ENCODE data around the gene B4GALT1. TPM values are rescaled to one million over a fixed set of nuclear protein-coding genes. Genes with fewer than 3 reads are reported as not detected.

B4GALT1 gene
- total RNA-seq, 4 donors from 2014 or later: 40.9 to 59.6 (median 46.3) TPM

DNA sequence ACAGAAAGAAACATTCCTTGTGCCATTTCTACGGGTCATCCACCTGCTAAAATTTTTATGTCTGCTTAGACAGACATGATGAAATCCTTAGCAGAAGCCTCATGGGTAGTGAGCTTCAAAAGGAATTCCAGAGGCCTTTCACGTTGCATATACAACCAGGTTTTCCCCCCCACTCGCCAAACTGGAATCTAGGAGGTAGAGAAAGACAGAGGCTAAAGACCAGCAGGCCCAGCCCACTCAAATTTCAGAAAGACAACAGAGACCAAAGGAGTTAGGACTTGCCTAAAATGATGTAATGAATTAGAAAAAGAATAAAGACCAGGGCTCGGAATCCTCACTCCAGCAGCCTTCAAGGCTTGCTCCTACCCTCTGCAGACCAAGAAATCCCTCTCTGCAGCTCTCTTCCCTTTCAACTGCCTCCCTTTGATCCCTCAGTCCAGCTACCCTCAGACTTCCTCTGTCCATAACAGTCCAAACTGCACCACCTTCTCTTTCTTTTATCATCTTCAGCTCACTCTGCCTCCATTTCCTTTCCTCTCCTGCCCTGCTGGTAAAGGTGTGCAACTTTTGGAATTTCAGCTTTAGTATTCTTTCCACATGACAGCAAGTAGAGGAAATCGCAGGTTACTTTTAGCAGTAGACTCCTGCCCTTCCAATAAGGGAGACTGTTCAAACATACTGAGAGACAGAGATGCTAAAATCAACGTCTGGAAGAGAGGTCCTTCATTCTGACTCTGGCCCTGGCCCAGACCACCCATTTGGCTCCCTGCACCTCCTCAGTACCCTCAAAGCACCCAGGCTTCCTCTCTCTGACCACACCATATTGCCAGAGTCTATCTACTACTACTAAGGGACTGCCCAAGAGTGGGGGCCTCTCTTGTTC lies 8.9 kb downstream of the B4GALT1 start:
- TF ChIP-seq POLR2A (IDR thresholded peaks at IDR 0.05): no peak
- TF ChIP-seq, protein P1, sequence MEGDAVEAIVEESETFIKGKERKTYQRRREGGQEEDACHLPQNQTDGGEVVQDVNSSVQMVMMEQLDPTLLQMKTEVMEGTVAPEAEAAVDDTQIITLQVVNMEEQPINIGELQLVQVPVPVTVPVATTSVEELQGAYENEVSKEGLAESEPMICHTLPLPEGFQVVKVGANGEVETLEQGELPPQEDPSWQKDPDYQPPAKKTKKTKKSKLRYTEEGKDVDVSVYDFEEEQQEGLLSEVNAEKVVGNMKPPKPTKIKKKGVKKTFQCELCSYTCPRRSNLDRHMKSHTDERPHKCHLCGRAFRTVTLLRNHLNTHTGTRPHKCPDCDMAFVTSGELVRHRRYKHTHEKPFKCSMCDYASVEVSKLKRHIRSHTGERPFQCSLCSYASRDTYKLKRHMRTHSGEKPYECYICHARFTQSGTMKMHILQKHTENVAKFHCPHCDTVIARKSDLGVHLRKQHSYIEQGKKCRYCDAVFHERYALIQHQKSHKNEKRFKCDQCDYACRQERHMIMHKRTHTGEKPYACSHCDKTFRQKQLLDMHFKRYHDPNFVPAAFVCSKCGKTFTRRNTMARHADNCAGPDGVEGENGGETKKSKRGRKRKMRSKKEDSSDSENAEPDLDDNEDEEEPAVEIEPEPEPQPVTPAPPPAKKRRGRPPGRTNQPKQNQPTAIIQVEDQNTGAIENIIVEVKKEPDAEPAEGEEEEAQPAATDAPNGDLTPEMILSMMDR (IDR thresholded peaks at IDR 0.05): no peak
- intact Hi-C loops (cut with DNase I; ENCODE audit: low total_unique reads): no loop called here
- H3K4me3 ChIP-seq (ENCODE audit: low read depth, poor library complexity, severe bottlenecking): no peak overlapping the region
- 40 to 45% methylated on average over 6 of the region's 6 CpGs for WGBS, 2 donors
- peak in 1 of 2 donors; percentile 78 for DNase-seq (ENCODE audit: low spot score in 2 of 2)

DNA sequence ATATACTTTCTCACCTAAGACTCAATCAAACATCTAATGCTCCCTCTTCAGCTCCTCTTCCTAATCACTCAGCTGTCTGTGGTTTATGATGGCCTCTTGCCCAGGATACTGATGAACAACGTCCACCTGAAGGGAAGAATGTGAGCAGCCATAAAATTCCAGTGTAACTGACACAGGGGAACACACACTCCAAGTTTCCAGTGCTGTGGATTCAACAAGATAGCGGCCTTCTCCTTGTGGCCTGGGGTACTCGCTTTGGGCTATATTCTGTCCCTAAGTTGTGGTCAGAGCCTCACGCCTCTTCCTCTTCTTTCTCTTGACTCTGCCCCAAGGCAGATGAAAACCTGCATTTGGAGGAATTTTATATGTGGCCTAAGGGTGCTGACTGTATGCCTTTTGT lies 11.7 kb downstream of the B4GALT1 start:
- intact Hi-C loops (cut with DNase I; ENCODE audit: low total_unique reads): no loop called here
- DNase-seq (ENCODE audit: low spot score in 2 of 2): peak in 1 of 2 donors; percentile 37
- WGBS, 2 donors: 67 to 69% methylated on average over 4 of the region's 4 CpGs
- no peak overlapping the region for H3K4me3 ChIP-seq (ENCODE audit: low read depth, poor library complexity, severe bottlenecking)
- TF ChIP-seq POLR2A (IDR thresholded peaks at IDR 0.05): no peak
- TF ChIP-seq, protein P1 (IDR thresholded peaks at IDR 0.05): no peak

DNA sequence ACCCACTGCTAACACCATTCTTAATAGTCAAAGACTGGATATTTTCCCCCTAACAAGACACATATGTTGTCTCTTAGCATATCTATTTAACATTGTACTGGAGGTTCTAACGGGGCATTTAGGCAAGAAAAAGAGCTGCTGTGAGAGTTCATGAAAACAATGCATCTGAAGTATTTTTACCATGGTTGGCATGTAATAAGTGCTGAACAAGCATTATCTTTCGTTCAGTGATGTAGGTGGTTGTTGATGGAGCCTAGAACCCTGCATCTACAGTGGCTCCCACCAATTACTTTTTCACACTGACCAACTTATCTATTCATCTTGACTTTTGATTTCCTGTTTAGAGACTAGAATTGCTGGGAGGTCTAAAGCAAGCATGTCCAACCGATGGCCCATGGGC lies 12.8 kb downstream of the B4GALT1 start:
- no peak for DNase-seq (ENCODE audit: low spot score in 2 of 2)
- H3K4me3 ChIP-seq (ENCODE audit: low read depth, poor library complexity, severe bottlenecking): no peak overlapping the region
- intact Hi-C loops (cut with DNase I; ENCODE audit: low total_unique reads): no loop called here
- WGBS, 2 donors: 53% methylated on average over 3 of the region's 3 CpGs
- TF ChIP-seq, protein P1 (IDR thresholded peaks at IDR 0.05): no peak
- no peak for TF ChIP-seq POLR2A (IDR thresholded peaks at IDR 0.05)

DNA sequence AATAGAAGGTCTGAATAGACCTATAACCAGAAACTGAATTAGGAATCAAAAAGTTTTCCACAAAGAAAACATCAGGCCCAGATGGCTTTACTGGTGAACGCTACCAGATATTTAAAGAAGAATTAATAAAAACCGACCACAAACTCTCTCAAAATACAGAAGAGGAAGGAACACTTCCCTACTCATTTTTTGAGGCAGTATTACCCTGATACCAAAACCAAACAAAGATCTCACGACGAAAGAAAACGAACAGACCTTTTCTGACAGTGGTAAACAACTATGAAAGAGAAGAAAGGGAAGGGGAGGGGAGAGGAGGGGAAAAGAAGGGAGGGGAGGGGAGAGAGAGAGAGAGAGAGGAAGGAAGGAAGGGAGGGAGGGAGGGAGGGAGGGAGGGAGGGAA lies 13.5 kb downstream of the B4GALT1 start:
- H3K4me3 ChIP-seq (ENCODE audit: low read depth, poor library complexity, severe bottlenecking): no peak overlapping the region
- TF ChIP-seq, protein P1 (IDR thresholded peaks at IDR 0.05): no peak
- no peak for TF ChIP-seq POLR2A (IDR thresholded peaks at IDR 0.05)
- DNase-seq (ENCODE audit: low spot score in 2 of 2): no peak
- intact Hi-C loops (cut with DNase I; ENCODE audit: low total_unique reads): no loop called here
- 75 to 79% methylated on average over 5 of the region's 5 CpGs for WGBS, 2 donors

DNA sequence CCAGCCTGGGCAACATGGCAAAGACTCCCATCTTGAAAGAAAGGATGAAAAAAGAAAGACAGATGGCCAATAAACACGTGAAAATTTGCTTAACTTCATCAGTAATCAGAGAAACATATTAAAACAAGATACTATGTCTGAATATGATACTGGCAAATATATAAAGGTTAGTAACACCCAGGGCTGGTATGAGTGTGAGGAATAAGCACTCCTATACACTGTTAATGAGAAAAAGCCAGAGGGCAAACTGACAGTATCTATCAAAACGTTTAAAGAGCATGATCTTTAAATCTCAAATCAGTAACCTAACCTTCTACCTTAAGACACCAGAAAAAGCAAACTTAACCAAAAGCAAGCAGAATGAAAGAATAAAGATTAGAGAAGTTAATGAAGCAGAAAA lies 14.1 kb downstream of the B4GALT1 start:
- TF ChIP-seq, protein P1 (IDR thresholded peaks at IDR 0.05): no peak
- TF ChIP-seq POLR2A (IDR thresholded peaks at IDR 0.05): no peak
- H3K4me3 ChIP-seq (ENCODE audit: low read depth, poor library complexity, severe bottlenecking): no peak overlapping the region
- DNase-seq (ENCODE audit: low spot score in 2 of 2): no peak
- 42 to 46% methylated on average over 2 of the region's 2 CpGs for WGBS, 2 donors
- intact Hi-C loops (cut with DNase I; ENCODE audit: low total_unique reads): no loop called here

Measured in lower leg skin (tissue), 4 donors.